HepG2 (cell line): ENCODE results near the gene TTC19. TPM values are rescaled to one million over a fixed set of nuclear protein-coding genes. Genes with fewer than 3 reads are reported as not detected.

Experiments used
- ATAC-seq: fragments of 200-7000 bp; cut with Tn5 transposase; 3 replicates; pipeline ENCODE4 v1.9.1; 2020; ENCODE audit warnings: mild to moderate bottlenecking, moderate library complexity
- BruUV-seq: library from RNA; stranded (reverse); fragments of 400-500 nt; replicated peaks from 2 replicates; lab custom pipeline; 2021; lab: Mats Ljungman, UMichigan
- CTCF ChIA-PET: fragments of 300-600 bp; formaldehyde crosslinking; extraction: SDS; loops from one replicate; lab custom pipeline; 2021; ENCODE audit warnings: low total read pairs, inconsistent platforms, low intra/inter-chr PET ratio; lab: Yijun Ruan, JAX
- POLR2A ChIA-PET: fragments of 350-600 bp; sonication (Branson Sonifier 250); formaldehyde crosslinking; loops from one replicate; lab custom pipeline; 2020; ENCODE audit warnings: antibody characterized with exemption, inconsistent platforms; lab: Yijun Ruan, JAX
- DNase-seq: peaks from one replicate; pipeline ENCODE4 v3.0.0-alpha.2; 2015; ENCODE audit warnings: low spot score
- FAIRE-seq: peaks from 3 replicates; lab custom pipeline; 2011; peaks lifted over from hg19 to GRCh38; lab: Jason Lieb, UNC
- H2AFZ ChIP-seq: one replicate; pipeline ENCODE4 v1.6.1; 2011; ENCODE audit warnings: low read length, inconsistent platforms
- H3K27ac ChIP-seq: fragments of 300-600 bp; 3 replicates; pipeline ENCODE4 v1.8.0; 2011; ENCODE audit warnings: mixed run types, mild to moderate bottlenecking, mixed read lengths, low read length, inconsistent platforms; ENCODE audit not compliant: insufficient read depth; ENCODE audit errors: extremely low read length
- H3K27me3 ChIP-seq, 2 experiments: fragments of 200-600 bp in 1 of 2; 2 replicates in 1 of 2; 3 replicates in 1 of 2; pipeline versions ENCODE4 v1.6.0 to v1.8.0; 2011; ENCODE audit warnings: low read length in 2 of 2, mild to moderate bottlenecking in 2 of 2, moderate library complexity in 2 of 2, inconsistent platforms in 1 of 2; ENCODE audit not compliant: insufficient read depth in 2 of 2, control insufficient read depth in 1 of 2
- H3K36me3 ChIP-seq, 2 experiments: fragments of 200-600 bp in 1 of 2; replicated peaks in 1 of 2; 2 replicates in 1 of 2; 3 replicates in 1 of 2; pipeline versions ENCODE4 v1.5.1 to v1.8.0; 2011; ENCODE audit warnings: low read length in 2 of 2, inconsistent platforms in 1 of 2; ENCODE audit not compliant: insufficient read depth in 2 of 2, control insufficient read depth in 1 of 2
- H3K4me1 ChIP-seq: 2 replicates; pipeline ENCODE4 v1.5.1; 2012; ENCODE audit warnings: low read length, inconsistent platforms; ENCODE audit not compliant: insufficient read depth
- H3K4me2 ChIP-seq: 2 replicates; pipeline ENCODE4 v1.6.0; 2011; ENCODE audit warnings: low read depth, low read length, inconsistent platforms
- H3K4me3 ChIP-seq, 3 experiments: fragments of 200-600 bp in 1 of 3; sonication (generic), shearing (Covaris generic) in 1 of 3; replicated peaks in 1 of 3; 2 replicates each; pipeline ENCODE4 v1.5.1; 2011 to 2016; ENCODE audit warnings: low read length in 3 of 3, inconsistent platforms in 2 of 3, low read depth in 2 of 3, mild to moderate bottlenecking in 2 of 3, control low read depth in 1 of 3, mixed read lengths in 1 of 3; ENCODE audit not compliant: insufficient read depth in 1 of 3
- H3K79me2 ChIP-seq: one replicate; pipeline ENCODE4 v1.6.1; 2011; ENCODE audit warnings: low read length, inconsistent platforms; ENCODE audit not compliant: insufficient read depth
- H3K9ac ChIP-seq: 2 replicates; pipeline ENCODE4 v1.6.0; 2011; ENCODE audit warnings: mild to moderate bottlenecking, low read depth, low read length, inconsistent platforms; ENCODE audit not compliant: insufficient read depth
- H3K9me3 ChIP-seq: 2 replicates; pipeline ENCODE4 v1.5.1; 2012; ENCODE audit warnings: mild to moderate bottlenecking, low read length
- H4K20me1 ChIP-seq: 2 replicates; pipeline ENCODE4 v1.6.0; 2011; ENCODE audit warnings: inconsistent platforms, mild to moderate bottlenecking, low read length, moderate library complexity; ENCODE audit not compliant: insufficient read depth
- ESRRA ChIP-seq: sonication (generic); formaldehyde crosslinking; IDR thresholded peaks from 2 replicates; pipeline ENCODE4 v1.5.1; 2020; ENCODE audit warnings: mild to moderate bottlenecking, low read depth, missing genetic modification reagents
- MAFK ChIP-seq, 2 experiments: IDR thresholded peaks in 1 of 2; conservative IDR thresholded peaks in 1 of 2; 2 replicates each; pipeline ENCODE4 v1.6.1; 2011; ENCODE audit warnings: improper control_type of control experiment in 2 of 2, low read length in 2 of 2
- ONECUT2 ChIP-seq: sonication (generic); formaldehyde crosslinking; IDR thresholded peaks from 2 replicates; pipeline ENCODE4 v1.4.0; 2020; ENCODE audit warnings: missing genetic modification reagents
- ZC3H4 ChIP-seq: sonication (generic); formaldehyde crosslinking; IDR thresholded peaks from 2 replicates; pipeline ENCODE4 v1.4.0; 2020; ENCODE audit warnings: missing genetic modification reagents, borderline replicate concordance
- ZFP1 ChIP-seq: IDR thresholded peaks from 2 replicates; pipeline ENCODE4 v1.6.1; 2016
- ZNF121 ChIP-seq: sonication (generic); formaldehyde crosslinking; IDR thresholded peaks from 2 replicates; pipeline ENCODE4 v1.5.0; 2020; ENCODE audit warnings: mild to moderate bottlenecking, missing genetic modification reagents
- WGBS: methylation state at CpG from one replicate; pipeline ENCODE4 v1.1.6; 2017; ENCODE audit warnings: low lambda C conversion rate; 5-methylcytosine and 5-hydroxymethylcytosine counted together
- in situ Hi-C: cut with HindIII; loops from 2 replicates; pipeline ENCODE4 v1.10.0; 2017; ENCODE audit warnings: low pct_unique_long_range_greater_than_20kb; ENCODE audit not compliant: extremely low pct_ligation_motif_present
- intact Hi-C: fragments of 100-400 bp; cut with micrococcal nuclease; formaldehyde crosslinking; loops from one replicate; pipeline ENCODE4 v1.10.0; 2022; ENCODE audit not compliant: unreplicated experiment
- polyA plus RNA-seq, 8 experiments: library from polyadenylated mRNA; depleted of rRNA in 3 of 8; stranded (reverse) in 7 of 8; unstranded in 1 of 8; fragments of >200 nt; fragmentation: Illumina TruSeq in 4 of 8; extraction: Trizol in 4 of 8; gene quantifications; 2 replicates each; pipeline versions ENCODE4 v1.2.1 to v1.2.3, GENCODE V29; 2011 to 2016; ENCODE audit warnings: low read depth in 4 of 8, missing spikeins in 1 of 8, mixed read lengths in 1 of 8; ENCODE audit not compliant: insufficient read depth in 1 of 8
- total RNA-seq, 5 experiments: library from RNA; depleted of rRNA; stranded (reverse); fragments of >200 nt; fragmentation: Illumina TruSeq; extraction: Trizol; gene quantifications; 2 replicates each; pipeline ENCODE4 v1.2.3, GENCODE V29; 2016; ENCODE audit warnings: low read depth in 1 of 5
- TF ChIP-seq, protein P1 (sequence below): sonication (generic); formaldehyde crosslinking; IDR thresholded peaks from 2 replicates; pipeline ENCODE4 v1.4.0; 2020; ENCODE audit warnings: low read depth, mild to moderate bottlenecking, missing genetic modification reagents
- TF ChIP-seq, protein P2 (sequence below): sonication (generic); formaldehyde crosslinking; IDR thresholded peaks from 2 replicates; pipeline ENCODE4 v1.5.0; 2020; ENCODE audit warnings: mild to moderate bottlenecking, missing genetic modification reagents
- TF ChIP-seq, protein P3 (sequence below): sonication (generic); formaldehyde crosslinking; IDR thresholded peaks from 2 replicates; pipeline ENCODE4 v1.8.0; 2022; ENCODE audit warnings: mild to moderate bottlenecking, missing genetic modification reagents, moderate library complexity
- TF ChIP-seq, protein P4 (sequence below): IDR thresholded peaks from 2 replicates; pipeline ENCODE4 v1.6.1; 2012; ENCODE audit warnings: inconsistent platforms

Gene TTC19
- total and polyA plus RNA-seq, 2 of the 13 experiments (the other 11 are each of a cell fraction or from before 2014, with no cell fraction given): 4.4 to 24.3 TPM

DNA sequence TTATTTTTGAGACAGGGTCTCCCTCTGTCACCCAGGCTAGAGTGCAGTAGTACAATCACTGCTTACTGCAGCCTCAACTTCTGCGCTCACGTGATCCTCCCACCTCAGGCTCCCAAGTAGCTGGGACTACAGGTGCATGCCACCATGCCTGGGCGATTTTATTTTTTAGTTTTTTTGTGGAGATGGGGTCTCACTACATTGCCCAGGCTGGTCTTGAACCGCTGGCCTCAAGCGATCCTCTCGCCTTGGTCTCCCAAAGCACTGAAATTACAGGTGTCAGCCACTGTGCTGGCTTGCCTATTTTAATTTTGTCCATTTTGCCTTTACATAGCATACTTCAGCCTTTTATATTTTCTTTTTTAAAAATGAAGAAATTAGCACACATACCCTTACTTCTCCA is 51.2 kb downstream of the TTC19 start:
- no peaks in the 10 kb centered on the region for H3K79me2 ChIP-seq
- no peak overlapping the region for H3K4me2 ChIP-seq
- no peak overlapping the region for H3K4me3 ChIP-seq
- ATAC-seq: no peak
- H4K20me1 ChIP-seq: no peaks in the 10 kb centered on the region
- H3K27ac ChIP-seq: no peak overlapping the region
- no TSS peak for BruUV-seq
- intact Hi-C loops: no loop called here
- no peak overlapping the region for H2AFZ ChIP-seq
- no peak for DNase-seq
- ChIA-PET POLR2A (interaction anchor here (1.4 kb wide), 1 partner anchor 9 kb away, joined by 3 read pairs; no protein-coding TSS in a partner anchor), CTCF (no interaction called here)
- peak; percentile 39; the same call in 1 of the 2 replicates for TF ChIP-seq ZNF121 (CRISPR knock-in tag)
- TF ChIP-seq, protein P1, sequence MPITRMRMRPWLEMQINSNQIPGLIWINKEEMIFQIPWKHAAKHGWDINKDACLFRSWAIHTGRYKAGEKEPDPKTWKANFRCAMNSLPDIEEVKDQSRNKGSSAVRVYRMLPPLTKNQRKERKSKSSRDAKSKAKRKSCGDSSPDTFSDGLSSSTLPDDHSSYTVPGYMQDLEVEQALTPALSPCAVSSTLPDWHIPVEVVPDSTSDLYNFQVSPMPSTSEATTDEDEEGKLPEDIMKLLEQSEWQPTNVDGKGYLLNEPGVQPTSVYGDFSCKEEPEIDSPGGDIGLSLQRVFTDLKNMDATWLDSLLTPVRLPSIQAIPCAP (CRISPR knock-in tag): no peak
- H3K27me3 ChIP-seq: no peaks in the 10 kb centered on the region
- H3K9me3 ChIP-seq: no peaks in the 10 kb centered on the region
- in situ Hi-C loops: no loop called here
- 96% methylated on average over 6 of the region's 6 CpGs for WGBS
- no peaks in the 10 kb centered on the region for H3K4me1 ChIP-seq
- H3K36me3 ChIP-seq: peaks cover 13 to 62% of the 10 kb centered on the region in 2 experiments
- FAIRE-seq: no peak
- H3K9ac ChIP-seq: no peak overlapping the region

DNA sequence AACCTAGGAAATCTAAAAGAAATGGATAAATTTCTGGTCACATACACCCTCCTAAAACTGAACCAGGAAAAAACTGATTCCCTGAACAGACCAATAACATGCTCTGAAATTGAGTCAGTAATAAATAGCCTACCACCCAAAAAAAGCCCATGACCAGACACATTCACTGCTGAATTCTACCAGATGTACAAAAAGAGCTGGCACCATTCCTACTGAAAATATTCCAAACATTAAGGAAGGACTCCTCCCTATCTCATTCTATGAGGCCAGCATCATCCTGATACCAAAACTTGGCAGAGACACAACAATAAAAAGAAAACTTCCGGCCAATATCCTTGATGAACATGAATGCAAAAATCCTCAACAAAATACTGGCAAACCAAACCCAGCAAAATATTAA is 52.9 kb downstream of the TTC19 start:
- ChIA-PET CTCF (no interaction called here), POLR2A (no interaction called here)
- 95% methylated on average over 1 of the region's 1 CpG for WGBS
- H3K4me1 ChIP-seq: no peaks in the 10 kb centered on the region
- no peaks in the 10 kb centered on the region for H3K9me3 ChIP-seq
- no peak overlapping the region for H3K9ac ChIP-seq
- no peak overlapping the region for H3K27ac ChIP-seq
- no peak overlapping the region for H3K4me3 ChIP-seq
- no peaks in the 10 kb centered on the region for H4K20me1 ChIP-seq
- no peak overlapping the region for H3K4me2 ChIP-seq
- no peak for ATAC-seq
- in situ Hi-C loops (no loop called here), intact Hi-C loops (no loop called here)
- DNase-seq: no peak
- H3K79me2 ChIP-seq: no peaks in the 10 kb centered on the region
- H3K36me3 ChIP-seq: peaks cover 10 to 60% of the 10 kb centered on the region in 2 experiments
- no peak for FAIRE-seq
- no TSS peak for BruUV-seq
- H3K27me3 ChIP-seq: no peaks in the 10 kb centered on the region
- no peak overlapping the region for H2AFZ ChIP-seq
- TF ChIP-seq, protein P2, sequence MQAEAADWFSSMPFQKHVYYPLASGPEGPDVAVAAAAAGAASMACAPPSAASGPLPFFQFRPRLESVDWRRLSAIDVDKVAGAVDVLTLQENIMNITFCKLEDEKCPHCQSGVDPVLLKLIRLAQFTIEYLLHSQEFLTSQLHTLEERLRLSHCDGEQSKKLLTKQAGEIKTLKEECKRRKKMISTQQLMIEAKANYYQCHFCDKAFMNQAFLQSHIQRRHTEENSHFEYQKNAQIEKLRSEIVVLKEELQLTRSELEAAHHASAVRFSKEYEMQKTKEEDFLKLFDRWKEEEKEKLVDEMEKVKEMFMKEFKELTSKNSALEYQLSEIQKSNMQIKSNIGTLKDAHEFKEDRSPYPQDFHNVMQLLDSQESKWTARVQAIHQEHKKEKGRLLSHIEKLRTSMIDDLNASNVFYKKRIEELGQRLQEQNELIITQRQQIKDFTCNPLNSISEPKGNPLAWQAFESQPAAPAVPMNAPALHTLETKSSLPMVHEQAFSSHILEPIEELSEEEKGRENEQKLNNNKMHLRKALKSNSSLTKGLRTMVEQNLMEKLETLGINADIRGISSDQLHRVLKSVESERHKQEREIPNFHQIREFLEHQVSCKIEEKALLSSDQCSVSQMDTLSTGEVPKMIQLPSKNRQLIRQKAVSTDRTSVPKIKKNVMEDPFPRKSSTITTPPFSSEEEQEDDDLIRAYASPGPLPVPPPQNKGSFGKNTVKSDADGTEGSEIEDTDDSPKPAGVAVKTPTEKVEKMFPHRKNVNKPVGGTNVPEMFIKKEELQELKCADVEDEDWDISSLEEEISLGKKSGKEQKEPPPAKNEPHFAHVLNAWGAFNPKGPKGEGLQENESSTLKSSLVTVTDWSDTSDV (CRISPR knock-in tag): no peak
- TF ChIP-seq ONECUT2 (no peak), MAFK (conservative IDR thresholded peaks at IDR 0.05 in 1 of 2, IDR thresholded peaks at IDR 0.05 in 1 of 2; ENCODE audit: low read length in 2 of 2) (no peak), ZC3H4 (CRISPR knock-in tag) (no peak), ZFP1 (CRISPR knock-in tag) (no peak), ZNF121 (CRISPR knock-in tag) (no peak), ESRRA (CRISPR knock-in tag) (no peak)
- TF ChIP-seq, protein P3, sequence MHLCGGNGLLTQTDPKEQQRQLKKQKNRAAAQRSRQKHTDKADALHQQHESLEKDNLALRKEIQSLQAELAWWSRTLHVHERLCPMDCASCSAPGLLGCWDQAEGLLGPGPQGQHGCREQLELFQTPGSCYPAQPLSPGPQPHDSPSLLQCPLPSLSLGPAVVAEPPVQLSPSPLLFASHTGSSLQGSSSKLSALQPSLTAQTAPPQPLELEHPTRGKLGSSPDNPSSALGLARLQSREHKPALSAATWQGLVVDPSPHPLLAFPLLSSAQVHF (CRISPR knock-in tag): no peak
- TF ChIP-seq, protein P4, sequence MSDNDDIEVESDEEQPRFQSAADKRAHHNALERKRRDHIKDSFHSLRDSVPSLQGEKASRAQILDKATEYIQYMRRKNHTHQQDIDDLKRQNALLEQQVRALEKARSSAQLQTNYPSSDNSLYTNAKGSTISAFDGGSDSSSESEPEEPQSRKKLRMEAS: no peak
